Measurements from ENCODE around the gene SMPD3. TPM values are rescaled to one million over a fixed set of nuclear protein-coding genes. Genes with fewer than 3 reads are reported as not detected.

The SMPD3 gene
- total and polyA plus RNA-seq, 9 of the 15 experiments (the other 6 are each of a cell fraction or from before 2014, with no cell fraction given), result 0.03 to 1.2 (median 0.18) TPM

GRCh38 chr16:68310774-68311511, 137.4 kb downstream of the SMPD3 start, which contains the start of the genes PRMT7 and SLC7A6OS (continued):
- TF ChIP-seq THRAP3 (IDR thresholded peaks at IDR 0.05; ENCODE audit: borderline replicate concordance) (no peak), GTF2A2 (tag; IDR thresholded peaks at IDR 0.05) (no peak), STAT5A (IDR thresholded peaks at IDR 0.05; ENCODE audit: borderline replicate concordance, low read length) (no peak), MNT (conservative IDR thresholded peaks at IDR 0.05) (peak; percentile 89 to 96), NFE2L1 (tag; IDR thresholded peaks at IDR 0.05; ENCODE audit: borderline replicate concordance, low read depth) (no peak), ATF4 (CRISPR knock-in tag; IDR thresholded peaks at IDR 0.05) (no peak), NCOA6 (IDR thresholded peaks at IDR 0.05) (no peak), NR2C2 (CRISPR knock-in tag; IDR thresholded peaks at IDR 0.05) (0 out of 2 replicates have a peak, but pooled peaks have one; percentile 46), NR2C2 (tag; IDR thresholded peaks at IDR 0.05) (peak; percentile 59), SAFB2 (IDR thresholded peaks at IDR 0.05; ENCODE audit: borderline replicate concordance, low read depth, low read length, severe bottlenecking) (no peak), MCM2 (IDR thresholded peaks at IDR 0.05; ENCODE audit: low read depth) (no peak), FOS (IDR thresholded peaks at IDR 0.05; ENCODE audit: extremely low read depth, insufficient read length) (no peak), ARID2 (IDR thresholded peaks at IDR 0.05) (no peak), MAFF (IDR thresholded peaks at IDR 0.05; ENCODE audit: low read length) (no peak), ZNF354B (CRISPR knock-in tag; IDR thresholded peaks at IDR 0.05) (no peak), TARDBP (IDR thresholded peaks at IDR 0.05) (no peak), CREB3L1 (IDR thresholded peaks at IDR 0.05; ENCODE audit: borderline replicate concordance, low read depth) (peak; percentile 76; the same call in 1 of the 2 replicates), RUNX1 (IDR thresholded peaks at IDR 0.05; ENCODE audit: low read depth) (no peak), THAP7 (CRISPR knock-in tag; IDR thresholded peaks at IDR 0.05) (no peak), AFF1 (IDR thresholded peaks at IDR 0.05; ENCODE audit: low read depth in 1 of 2, partially characterized antibody in 2 of 2) (peak; percentile 74 to 95)
